HG03066 (cell line): ENCODE measurements around the gene POP4.
"Not testable (repeated sequence)": the region's sequence is repeated elsewhere in the genome, so short reads cannot be mapped to it uniquely, and the experiment has no call there.

Experiments
- ATAC-seq: cut with Tn5 transposase; IDR thresholded peaks from one replicate; pipeline ENCODE4 v1.9.1; 2021; ENCODE audit warnings: low read depth; ENCODE audit not compliant: unreplicated experiment

POP4 gene

GRCh38 chr19:29610574-29611271, 4.6 kb downstream of the POP4 start:
- ATAC-seq: peak; percentile 69

GRCh38 chr19:29612121-29612520, 6.0 kb downstream of the POP4 start:
- no peak for ATAC-seq

- no peak for ATAC-seq
These were observed 6.9 kb downstream of the POP4 start for GRCh38 chr19:29612801-29613595.

GRCh38 chr19:29614046-29614445, 8.0 kb downstream of the POP4 start:
- ATAC-seq: no peak

GRCh38 chr19:29614780-29615179, 8.7 kb downstream of the POP4 start:
- no peak for ATAC-seq

GRCh38 chr19:29615891-29616425, 9.9 kb downstream of the POP4 start:
- ATAC-seq: no peak

GRCh38 chr19:29616541-29616940, 10.5 kb downstream of the POP4 start:
- ATAC-seq: no peak

- no peak for ATAC-seq
These were observed 11.5 kb downstream of the POP4 start for GRCh38 chr19:29617366-29618266.

GRCh38 chr19:29618434-29618833, 12.4 kb downstream of the POP4 start:
- ATAC-seq: no peak

- no peak for ATAC-seq
These were observed 12.8 kb downstream of the POP4 start for GRCh38 chr19:29618871-29619270.

GRCh38 chr19:29620931-29621351, 14.9 kb downstream of the POP4 start:
- ATAC-seq: no peak

- no peak for ATAC-seq
These were observed 16.3 kb downstream of the POP4 start for GRCh38 chr19:29622166-29623070.

GRCh38 chr19:29623726-29624488, 17.8 kb downstream of the POP4 start:
- ATAC-seq: no peak

- no peak for ATAC-seq
These were observed 18.6 kb downstream of the POP4 start for GRCh38 chr19:29624489-29625185.

GRCh38 chr19:29625186-29625651, 19.1 kb downstream of the POP4 start:
- ATAC-seq: no peak

- ATAC-seq: no peak
These were observed 20.3 kb downstream of the POP4 start for GRCh38 chr19:29626386-29626785.

- not testable (repeated sequence) for ATAC-seq
These were observed 20.7 kb downstream of the POP4 start for GRCh38 chr19:29626832-29627231.

GRCh38 chr19:29628661-29629385, 22.7 kb downstream of the POP4 start:
- ATAC-seq: no peak
